Hematopoietic multipotent progenitor cell treated with erythropoietin and hydrocortisone succinate and interleukin-3 and kit ligand, for 6 days (in vitro differentiated cells): ENCODE results near the gene COX14.
A peak's percentile ranks its signal among the peaks of the same experiment; 100 is the strongest.
"Not testable (repeated sequence)": the region's sequence is repeated elsewhere in the genome, so short reads cannot be mapped to it uniquely, and the experiment has no call there.

Source experiments
- DNase-seq: peaks from one replicate; pipeline ENCODE4 v3.0.0-alpha.2; 2015

Gene COX14

GRCh38 chr12:50110762-50111351, 1.2 kb upstream of the COX14 start:
- no peak for DNase-seq

- no peak for DNase-seq
Measured at GRCh38 chr12:50111395-50111692, 692 bp upstream of the COX14 start.

- DNase-seq: peak; percentile 73
Measured at GRCh38 chr12:50112456-50113218, 601 bp downstream of the COX14 start.

GRCh38 chr12:50117057-50117622, 5.1 kb downstream of the COX14 start:
- no peak for DNase-seq

- DNase-seq: no peak
Measured at GRCh38 chr12:50119387-50119786, 7.4 kb downstream of the COX14 start.

GRCh38 chr12:50120521-50120920, 8.5 kb downstream of the COX14 start:
- DNase-seq: no peak

GRCh38 chr12:50120953-50121352, 8.9 kb downstream of the COX14 start:
- no peak for DNase-seq

- DNase-seq: no peak
Measured at GRCh38 chr12:50121641-50122040, 9.6 kb downstream of the COX14 start.

GRCh38 chr12:50123203-50123602, 11.2 kb downstream of the COX14 start:
- no peak for DNase-seq

- no peak for DNase-seq
Measured at GRCh38 chr12:50127546-50127945, 15.5 kb downstream of the COX14 start.

GRCh38 chr12:50129290-50129689, 17.3 kb downstream of the COX14 start:
- no peak for DNase-seq

- peak; percentile 79 for DNase-seq
Measured at GRCh38 chr12:50132505-50133135, 20.6 kb downstream of the COX14 start.

GRCh38 chr12:50142993-50143392, 31.0 kb downstream of the COX14 start:
- DNase-seq: no peak

GRCh38 chr12:50145439-50145838, 33.4 kb downstream of the COX14 start:
- no peak for DNase-seq

- no peak for DNase-seq
Measured at GRCh38 chr12:50147281-50147680, 35.2 kb downstream of the COX14 start.

- not testable (repeated sequence) for DNase-seq
Measured at GRCh38 chr12:50148011-50148410, 36.0 kb downstream of the COX14 start.

- DNase-seq: no peak
Measured at GRCh38 chr12:50149311-50149710, 37.3 kb downstream of the COX14 start.

- no peak for DNase-seq
Measured at GRCh38 chr12:50151047-50151687, 39.1 kb downstream of the COX14 start.

- not testable (repeated sequence) for DNase-seq
Measured at GRCh38 chr12:50154947-50155346, 42.9 kb downstream of the COX14 start.

GRCh38 chr12:50156641-50157040, 44.6 kb downstream of the COX14 start:
- DNase-seq: no peak

- DNase-seq: no peak
Measured at GRCh38 chr12:50157259-50157658, 45.2 kb downstream of the COX14 start.

- no peak for DNase-seq
Measured at GRCh38 chr12:50160643-50161042, 48.6 kb downstream of the COX14 start.

GRCh38 chr12:50162230-50162629, 50.2 kb downstream of the COX14 start:
- DNase-seq: peak; percentile 29

- DNase-seq: no peak
Measured at GRCh38 chr12:50164963-50165362, 52.9 kb downstream of the COX14 start.
